H1 (cell line): ENCODE data around the gene NEUROD4. TPM values are rescaled to one million over a fixed set of nuclear protein-coding genes. Genes with fewer than 3 reads are reported as not detected.

Source experiments
- CTCF ChIA-PET: fragments of 300-600 bp; sonication (Branson Sonifier 250); formaldehyde crosslinking; loops from one replicate; lab custom pipeline; 2021; ENCODE audit not compliant: partially characterized antibody; lab: Charles Lee
- POLR2A ChIA-PET: fragments of 300-600 bp; sonication (Branson Sonifier 250); formaldehyde crosslinking; loops from one replicate; lab custom pipeline; 2021; ENCODE audit warnings: inconsistent platforms; ENCODE audit not compliant: partially characterized antibody; lab: Charles Lee
- DNase-seq, 2 experiments: peaks; one replicate each; pipeline versions ENCODE4 v3.0.0 to v3.0.0-alpha.2; 2010 to 2022; ENCODE audit warnings: low spot score in 2 of 2, low read depth in 1 of 2, mixed read lengths in 1 of 2
- FAIRE-seq: peaks from 2 replicates; lab custom pipeline; 2011; peaks lifted over from hg19 to GRCh38; lab: Jason Lieb, UNC
- H2AFZ ChIP-seq: 2 replicates; pipeline ENCODE4 v1.8.1; 2012; ENCODE audit warnings: low read length, inconsistent platforms
- H2AK5ac ChIP-seq: 2 replicates; pipeline ENCODE4 v1.6.1; 2013; ENCODE audit warnings: low read depth, low read length
- H2BK120ac ChIP-seq: replicated peaks from 2 replicates; pipeline ENCODE3; 2013; ENCODE audit warnings: low read depth, low read length, inconsistent platforms
- H2BK12ac ChIP-seq: 2 replicates; pipeline ENCODE4 v1.6.1; 2013; ENCODE audit warnings: low read depth, low read length
- H2BK15ac ChIP-seq: 2 replicates; pipeline ENCODE4 v1.6.1; 2013; ENCODE audit warnings: low read length
- H2BK20ac ChIP-seq: 2 replicates; pipeline ENCODE4 v1.6.1; 2013; ENCODE audit warnings: low read length
- H2BK5ac ChIP-seq: 2 replicates; pipeline ENCODE4 v1.6.1; 2013; ENCODE audit warnings: low read depth, low read length
- H3K14ac ChIP-seq: 2 replicates; pipeline ENCODE4 v1.6.1; 2013; ENCODE audit warnings: inconsistent platforms; ENCODE audit not compliant: insufficient read length
- H3K18ac ChIP-seq: 2 replicates; pipeline ENCODE4 v1.6.1; 2013; ENCODE audit warnings: low read length; ENCODE audit errors: extremely low read depth
- H3K23ac ChIP-seq: 2 replicates; pipeline ENCODE4 v1.6.1; 2013; ENCODE audit warnings: inconsistent platforms; ENCODE audit not compliant: insufficient read length
- H3K23me2 ChIP-seq: 2 replicates; pipeline ENCODE4 v1.6.1; 2013; ENCODE audit warnings: low read depth, low read length
- H3K27ac ChIP-seq: 2 replicates; pipeline ENCODE4 v1.6.1; 2011; ENCODE audit warnings: low read depth, low read length, inconsistent platforms
- H3K27me3 ChIP-seq, 4 experiments: replicated peaks in 1 of 4; 1 replicate in 1 of 4; 2 replicates in 3 of 4; pipeline versions ENCODE4 v1.6.1 to v1.8.1; 2011 to 2013; ENCODE audit warnings: low read length in 3 of 4, mild to moderate bottlenecking in 3 of 4, inconsistent platforms in 2 of 4, mixed read lengths in 2 of 4, moderate library complexity in 1 of 4; ENCODE audit not compliant: control insufficient read depth in 3 of 4, insufficient read depth in 3 of 4; ENCODE audit errors: extremely low read depth in 1 of 4
- H3K36me3 ChIP-seq, 4 experiments: 2 replicates each; pipeline versions ENCODE4 v1.6.1 to v1.8.1; 2011 to 2013; ENCODE audit warnings: mild to moderate bottlenecking in 4 of 4, low read length in 3 of 4, moderate library complexity in 2 of 4, control low read depth in 1 of 4, inconsistent platforms in 1 of 4; ENCODE audit not compliant: insufficient read depth in 4 of 4, control insufficient read depth in 2 of 4
- H3K4ac ChIP-seq: replicated peaks from 2 replicates; pipeline ENCODE3; 2013; ENCODE audit warnings: low read length, low read depth, mixed read lengths, inconsistent platforms; ENCODE audit not compliant: insufficient read length
- H3K4me1 ChIP-seq, 4 experiments: replicated peaks in 1 of 4; 1 replicate in 1 of 4; 2 replicates in 3 of 4; pipeline versions ENCODE4 v1.6.1 to v1.8.1; 2011 to 2013; ENCODE audit warnings: low read length in 3 of 4, inconsistent platforms in 2 of 4, mixed read lengths in 1 of 4; ENCODE audit not compliant: insufficient read depth in 4 of 4, control insufficient read depth in 3 of 4
- H3K4me2 ChIP-seq, 2 experiments: 2 replicates each; pipeline versions ENCODE4 v1.6.1 to v1.8.1; 2011 to 2013; ENCODE audit warnings: low read depth in 2 of 2, low read length in 2 of 2, control low read depth in 1 of 2, inconsistent platforms in 1 of 2, mild to moderate bottlenecking in 1 of 2; ENCODE audit not compliant: insufficient read depth in 1 of 2
- H3K4me3 ChIP-seq, 4 experiments: fragments of 200-600, 300-600 bp in 1 of 4; sonication (generic), shearing (Covaris generic), sonication (Bioruptor Twin) in 1 of 4; 2 replicates each; pipeline versions ENCODE4 v1.5.1 to v1.8.1; 2011 to 2016; ENCODE audit warnings: low read length in 4 of 4, low read depth in 3 of 4, control low read depth in 2 of 4, inconsistent platforms in 2 of 4, mild to moderate bottlenecking in 2 of 4, mixed read lengths in 1 of 4, moderate library complexity in 1 of 4; ENCODE audit not compliant: insufficient read depth in 2 of 4; ENCODE audit errors: extremely low read depth in 1 of 4
- H3K56ac ChIP-seq: replicated peaks from 2 replicates; pipeline ENCODE3; 2013; ENCODE audit warnings: low read depth, mild to moderate bottlenecking, mixed read lengths, low read length, inconsistent platforms; ENCODE audit not compliant: insufficient read length
- H3K79me1 ChIP-seq: 2 replicates; pipeline ENCODE4 v1.6.1; 2013; ENCODE audit warnings: low read depth, low read length, control low read depth
- H3K79me2 ChIP-seq, 2 experiments: 2 replicates each; pipeline versions ENCODE4 v1.6.1 to v1.8.1; 2012 to 2013; ENCODE audit warnings: low read length in 2 of 2, mild to moderate bottlenecking in 2 of 2, inconsistent platforms in 1 of 2; ENCODE audit not compliant: insufficient read depth in 2 of 2, control insufficient read depth in 1 of 2
- H3K9ac ChIP-seq, 4 experiments: replicated peaks in 1 of 4; 1 replicate in 1 of 4; 2 replicates in 3 of 4; pipeline versions ENCODE4 v1.6.1 to v1.8.1; 2011 to 2013; ENCODE audit warnings: low read depth in 3 of 4, low read length in 3 of 4, control low read depth in 2 of 4, mild to moderate bottlenecking in 2 of 4, moderate library complexity in 2 of 4, inconsistent platforms in 1 of 4; ENCODE audit errors: extremely low read depth in 1 of 4
- H3K9me3 ChIP-seq, 2 experiments: 2 replicates each; pipeline versions ENCODE4 v1.6.1 to v1.8.1; 2012 to 2013; ENCODE audit warnings: mild to moderate bottlenecking in 2 of 2, moderate library complexity in 2 of 2, control low read depth in 1 of 2, inconsistent platforms in 1 of 2, low read depth in 1 of 2, low read length in 1 of 2, mixed read lengths in 1 of 2; ENCODE audit not compliant: insufficient read depth in 2 of 2
- H4K20me1 ChIP-seq, 2 experiments: replicated peaks in 1 of 2; 2 replicates each; pipeline versions ENCODE3 to v1.8.1; 2011 to 2013; ENCODE audit warnings: inconsistent platforms in 2 of 2, low read length in 2 of 2, mild to moderate bottlenecking in 1 of 2; ENCODE audit not compliant: insufficient read depth in 2 of 2, control insufficient read depth in 1 of 2
- H4K5ac ChIP-seq: 2 replicates; pipeline ENCODE4 v1.6.1; 2013; ENCODE audit warnings: low read length, low read depth, mixed read lengths, inconsistent platforms; ENCODE audit not compliant: insufficient read length
- H4K8ac ChIP-seq: 2 replicates; pipeline ENCODE4 v1.8.0; 2013; ENCODE audit warnings: mild to moderate bottlenecking, moderate library complexity, low read length, inconsistent platforms; ENCODE audit not compliant: insufficient read depth; ENCODE audit errors: extremely low read depth
- H4K91ac ChIP-seq: replicated peaks from 2 replicates; pipeline ENCODE3; 2013; ENCODE audit warnings: low read length, mixed read lengths, inconsistent platforms; ENCODE audit not compliant: insufficient read length
- EGR1 ChIP-seq: IDR thresholded peaks from 2 replicates; pipeline ENCODE4 v1.6.1; 2011; ENCODE audit warnings: low read depth, low read length, borderline replicate concordance
- KDM5A ChIP-seq: fragments of 200-600 bp; IDR thresholded peaks from 2 replicates; pipeline ENCODE4 v1.7.1; 2012; ENCODE audit warnings: mild to moderate bottlenecking, low read length, inconsistent platforms, mixed read lengths
- MAX ChIP-seq: IDR thresholded peaks from 2 replicates; pipeline ENCODE4 v1.6.1; 2012; ENCODE audit warnings: inconsistent platforms
- POU5F1 ChIP-seq: IDR thresholded peaks from 2 replicates; pipeline ENCODE4 v1.6.1; 2011; ENCODE audit warnings: low read depth, mild to moderate bottlenecking, low read length, moderate library complexity
- RXRA ChIP-seq: IDR thresholded peaks from 2 replicates; pipeline ENCODE4 v1.6.1; 2011; ENCODE audit warnings: low read depth, mild to moderate bottlenecking, low read length, moderate library complexity; ENCODE audit not compliant: insufficient read depth
- SIN3A ChIP-seq, 2 experiments: IDR thresholded peaks in 1 of 2; conservative IDR thresholded peaks in 1 of 2; 2 replicates each; pipeline ENCODE4 v1.6.1; 2011 to 2012; ENCODE audit warnings: low read length in 2 of 2, improper control_type of control experiment in 1 of 2, low read depth in 1 of 2, mild to moderate bottlenecking in 1 of 2
- SIX5 ChIP-seq: IDR thresholded peaks from 2 replicates; pipeline ENCODE4 v1.6.1; 2011; ENCODE audit warnings: mild to moderate bottlenecking, low read depth, low read length
- SP1 ChIP-seq: IDR thresholded peaks from 2 replicates; pipeline ENCODE4 v1.6.1; 2011; ENCODE audit warnings: low read depth, low read length
- SRF ChIP-seq: IDR thresholded peaks from 2 replicates; pipeline ENCODE4 v1.6.1; 2011; ENCODE audit warnings: mild to moderate bottlenecking, low read depth, low read length, moderate library complexity
- TBP ChIP-seq: IDR thresholded peaks from 2 replicates; pipeline ENCODE4 v1.6.1; 2011; ENCODE audit warnings: low read depth, low read length, improper control_type of control experiment
- WGBS, 2 experiments: shearing (Covaris generic) in 1 of 2; methylation state at CpG; one replicate each; pipeline versions ENCODE4 v1.1.6 to v1.1.7; 2013 to 2015; ENCODE audit warnings: low lambda C conversion rate in 2 of 2, mixed read lengths in 2 of 2, inconsistent platforms in 1 of 2, low coverage in 1 of 2, missing lambda C conversion rate in 1 of 2; ENCODE audit not compliant: insufficient replicate concordance in 2 of 2, insufficient coverage in 1 of 2, insufficient read length in 1 of 2; ENCODE audit errors: extremely low coverage in 1 of 2, missing lambda C conversion rate in 1 of 2; 5-methylcytosine and 5-hydroxymethylcytosine counted together
- polyA plus RNA-seq, 7 experiments: library from polyadenylated mRNA; depleted of rRNA in 3 of 7; stranded (reverse) in 5 of 7; unstranded in 2 of 7; fragments of >200 nt in 5 of 7; fragments of 200-250 nt in 2 of 7; gene quantifications; 1 replicate in 5 of 7; 2 replicates in 1 of 7; 4 replicates in 1 of 7; pipeline versions ENCODE4 v1.2.1 to v1.2.3, GENCODE V29; 2011 to 2013; ENCODE audit warnings: missing spikeins in 2 of 7, mixed read lengths in 2 of 7
- total RNA-seq: library from RNA; stranded (reverse); fragmentation: NEBNext Ultra II Directional; extraction: Animal tissue kit (Norgen Biotek cat#: 25700); gene quantifications from 2 replicates; pipeline ENCODE4 v1.2.1, GENCODE V29; 2021

The NEUROD4 gene
- total and polyA plus RNA-seq, 2 of the 8 experiments (the other 6 are each of a cell fraction or from before 2014, with no cell fraction given), result not detected

DNA sequence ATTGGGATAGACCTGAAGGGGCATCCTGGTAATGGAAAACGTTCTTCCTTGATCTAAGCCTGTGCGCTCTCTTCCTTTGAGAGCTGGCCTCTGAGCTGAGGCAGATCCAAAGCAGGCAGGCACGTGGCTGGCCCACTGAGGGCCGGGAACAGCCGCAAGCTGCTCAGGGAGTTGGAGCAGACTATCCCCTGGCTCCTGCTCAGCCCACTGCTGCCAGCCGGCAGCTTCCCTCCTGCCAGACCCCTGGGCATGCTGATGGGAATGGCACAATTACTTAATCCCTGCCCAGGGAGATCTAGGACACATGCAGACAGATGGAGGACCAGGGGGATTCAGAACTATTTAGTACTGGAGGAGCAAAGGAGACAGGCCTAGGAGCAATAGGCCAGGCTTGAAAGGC is 14.4 kb downstream of the NEUROD4 start:
- no peak overlapping the region for H2BK5ac ChIP-seq
- peak overlapping the region; percentile 87; the same call in 1 of the 2 replicates for H2AFZ ChIP-seq
- no peak overlapping the region for H3K23ac ChIP-seq
- H4K20me1 ChIP-seq, result no peaks in the 10 kb centered on the region
- no peak overlapping the region for H3K4me3 ChIP-seq
- DNase-seq, result no peak
- H3K79me1 ChIP-seq, result no peaks in the 10 kb centered on the region
- TF ChIP-seq SIX5 (no peak), TBP (no peak), EGR1 (no peak), SRF (no peak), RXRA (no peak), SIN3A (conservative IDR thresholded peaks at IDR 0.05 in 1 of 2, IDR thresholded peaks at IDR 0.05 in 1 of 2; ENCODE audit: low read depth in 1 of 2, low read length in 2 of 2) (no peak), SP1 (no peak), KDM5A (no peak), POU5F1 (no peak), MAX (no peak)
- TF ChIP-seq, all 59 proteins: peak for 0
- Histone ChIP-seq H3K9me3 (no peaks in the 10 kb centered on the region), H4K8ac (no peak overlapping the region), H2BK120ac (no peak overlapping the region), H3K4ac (no peak overlapping the region), H3K27ac (no peak overlapping the region), H2AK5ac (no peak overlapping the region), H3K23me2 (no peaks in the 10 kb centered on the region), H2BK15ac (no peak overlapping the region), H3K56ac (no peak overlapping the region), H2BK12ac (no peak overlapping the region), H3K36me3 (no peaks in the 10 kb centered on the region), H3K79me2 (no peaks in the 10 kb centered on the region), H3K9ac (no peak overlapping the region; a peak in 1 of 7 replicates), H4K91ac (no peak overlapping the region), H3K4me2 (no peak overlapping the region), H3K18ac (no peak overlapping the region), H3K4me1 (peaks cover 0 to 2% (median 0%) of the 10 kb centered on the region in 4 experiments; a peak in 1 of 7 replicates), H3K27me3 (no peaks in the 10 kb centered on the region), H4K5ac (no peak overlapping the region), H2BK20ac (no peak overlapping the region), H3K14ac (no peak overlapping the region)
- ChIA-PET POLR2A (interaction anchor here (1.0 kb wide), 2 partner anchors 12 to 37 kb away, joined by 3 read pairs; no protein-coding TSS in a partner anchor), CTCF (interaction anchor here (0.6 to 3.6 kb wide), 7 partner anchors 8 to 680 kb away, joined by 3 to 17 read pairs (median 4); partner anchors contain the start of gene NEUROD4)
- FAIRE-seq, result no peak
- 83% methylated on average over 6 of the region's 6 CpGs; no CpG with 5 or more reads in 1 of the 2 experiments for WGBS, 2 experiments
